GM11168 (cell line): ENCODE data around the gene HSPA1L.
"Not testable (repeated sequence)": the region's sequence is repeated elsewhere in the genome, so short reads cannot be mapped to it uniquely, and the experiment has no call there.

Experiments
- in situ Hi-C: fragments of 300-500 bp; cut with MboI; formaldehyde crosslinking; loops from one replicate; pipeline ENCODE4 v1.12.0; 2022; ENCODE audit warnings: low sequenced_read_pairs; ENCODE audit not compliant: unreplicated experiment

Gene HSPA1L

DNA sequence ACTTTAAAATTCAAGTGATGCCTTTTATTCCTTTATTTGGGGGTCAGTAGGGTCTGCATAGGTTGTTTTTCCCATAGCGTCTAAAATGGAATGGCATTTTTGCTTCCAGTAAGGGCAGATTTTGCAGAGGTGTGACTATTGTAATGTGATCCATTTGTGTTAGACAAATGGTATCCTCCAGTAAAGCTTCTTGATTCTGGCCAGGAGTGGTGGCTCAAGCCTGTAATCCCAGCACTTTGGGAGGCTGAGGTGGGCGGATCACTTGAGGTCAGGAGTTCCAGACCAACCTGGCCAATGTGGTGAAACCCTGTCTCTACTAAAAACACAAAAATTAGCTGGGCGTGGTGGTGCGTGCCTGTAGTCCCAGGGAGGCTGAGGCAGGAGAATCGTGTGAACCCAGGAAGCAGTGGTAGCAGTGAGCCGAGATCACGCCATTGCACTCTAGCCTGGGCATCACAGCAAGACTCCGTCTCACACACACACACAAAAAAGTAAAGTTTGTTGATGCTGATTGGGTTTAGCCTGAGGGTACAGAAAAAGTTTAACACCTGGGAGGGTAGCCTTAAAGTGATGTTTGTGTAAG, 2.9 kb upstream of the HSPA1L start:
- in situ Hi-C loops = not testable (repeated sequence)

DNA sequence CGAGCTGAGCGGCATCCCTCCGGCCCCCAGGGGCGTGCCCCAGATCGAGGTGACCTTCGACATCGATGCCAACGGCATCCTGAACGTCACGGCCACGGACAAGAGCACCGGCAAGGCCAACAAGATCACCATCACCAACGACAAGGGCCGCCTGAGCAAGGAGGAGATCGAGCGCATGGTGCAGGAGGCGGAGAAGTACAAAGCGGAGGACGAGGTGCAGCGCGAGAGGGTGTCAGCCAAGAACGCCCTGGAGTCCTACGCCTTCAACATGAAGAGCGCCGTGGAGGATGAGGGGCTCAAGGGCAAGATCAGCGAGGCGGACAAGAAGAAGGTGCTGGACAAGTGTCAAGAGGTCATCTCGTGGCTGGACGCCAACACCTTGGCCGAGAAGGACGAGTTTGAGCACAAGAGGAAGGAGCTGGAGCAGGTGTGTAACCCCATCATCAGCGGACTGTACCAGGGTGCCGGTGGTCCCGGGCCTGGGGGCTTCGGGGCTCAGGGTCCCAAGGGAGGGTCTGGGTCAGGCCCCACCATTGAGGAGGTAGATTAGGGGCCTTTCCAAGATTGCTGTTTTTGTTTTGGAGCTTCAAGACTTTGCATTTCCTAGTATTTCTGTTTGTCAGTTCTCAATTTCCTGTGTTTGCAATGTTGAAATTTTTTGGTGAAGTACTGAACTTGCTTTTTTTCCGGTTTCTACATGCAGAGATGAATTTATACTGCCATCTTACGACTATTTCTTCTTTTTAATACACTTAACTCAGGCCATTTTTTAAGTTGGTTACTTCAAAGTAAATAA, 2.2 kb upstream of the HSPA1L start:
- in situ Hi-C loops = not testable (repeated sequence)

DNA sequence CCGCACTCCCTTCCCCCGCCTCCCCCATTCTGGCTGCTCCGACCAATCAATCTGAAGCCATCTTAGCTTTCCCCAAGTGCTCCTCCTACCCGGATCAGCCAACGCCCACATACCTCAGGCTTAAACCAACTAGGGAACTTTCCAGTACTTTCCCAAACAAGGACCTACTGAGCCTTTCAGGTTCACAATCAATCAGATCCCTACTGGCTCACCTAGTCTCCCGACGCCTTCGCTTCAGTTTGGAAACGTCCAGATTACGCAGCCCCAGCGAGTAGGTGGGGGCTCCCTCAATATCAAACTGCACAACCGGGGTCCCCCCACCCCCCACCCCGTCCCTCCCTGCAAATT, 432 bp downstream of the HSPA1L start:
- in situ Hi-C loops = no loop called here

DNA sequence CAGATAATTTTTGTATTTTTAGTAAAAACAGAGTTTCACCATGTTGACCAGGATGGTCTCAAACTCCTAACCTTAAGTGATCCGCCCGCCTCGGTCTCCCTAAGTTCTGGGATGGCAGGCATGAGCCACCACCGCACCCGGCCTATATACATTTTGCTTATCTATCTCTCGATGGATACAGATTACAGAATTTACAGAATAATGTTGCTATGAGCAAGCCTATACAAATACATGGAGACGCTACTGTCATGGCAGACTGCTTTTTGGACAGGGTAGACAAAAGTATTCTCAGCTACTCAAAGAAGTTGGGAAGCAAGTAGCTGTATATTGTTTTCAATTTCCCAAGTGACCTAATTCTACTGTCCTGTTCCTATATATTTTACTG, 1.6 kb downstream of the HSPA1L start:
- in situ Hi-C loops = no loop called here

DNA sequence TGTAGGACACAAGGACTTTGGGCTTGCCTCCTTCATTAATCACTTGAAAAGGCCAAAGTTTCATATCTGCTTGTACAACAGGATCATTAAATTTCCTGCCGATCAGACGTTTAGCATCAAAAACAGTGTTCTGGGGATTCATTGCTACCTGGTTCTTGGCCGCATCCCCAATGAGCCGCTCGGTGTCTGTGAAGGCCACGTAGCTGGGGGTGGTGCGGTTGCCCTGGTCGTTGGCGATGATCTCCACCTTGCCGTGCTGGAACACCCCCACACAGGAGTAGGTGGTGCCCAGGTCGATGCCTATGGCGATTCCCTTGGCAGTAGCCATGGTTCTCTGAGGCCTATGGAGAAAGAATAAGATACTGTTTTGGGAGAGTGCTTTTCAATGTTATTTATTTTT, 3.4 kb downstream of the HSPA1L start:
- in situ Hi-C loops = no loop called here

DNA sequence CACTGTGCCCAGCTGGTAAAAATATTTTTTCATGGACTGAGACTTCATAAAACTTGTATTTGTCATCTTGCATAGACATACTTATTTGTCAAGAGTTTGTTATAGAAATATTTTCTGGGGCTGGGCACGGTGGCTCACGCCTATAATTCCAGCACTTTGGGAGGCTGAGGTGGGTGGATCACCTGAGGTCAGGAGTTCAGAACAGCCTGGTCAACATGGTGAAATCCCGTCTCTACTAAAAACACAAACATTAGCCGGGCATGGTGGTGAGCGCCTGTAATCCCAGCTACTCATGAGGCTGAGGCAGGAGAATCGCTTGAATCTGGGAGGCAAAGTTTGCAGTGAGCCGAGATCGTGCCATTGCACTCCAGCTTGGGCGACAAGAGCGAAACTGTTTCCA, 6.5 kb downstream of the HSPA1L start:
- in situ Hi-C loops = not testable (repeated sequence)

DNA sequence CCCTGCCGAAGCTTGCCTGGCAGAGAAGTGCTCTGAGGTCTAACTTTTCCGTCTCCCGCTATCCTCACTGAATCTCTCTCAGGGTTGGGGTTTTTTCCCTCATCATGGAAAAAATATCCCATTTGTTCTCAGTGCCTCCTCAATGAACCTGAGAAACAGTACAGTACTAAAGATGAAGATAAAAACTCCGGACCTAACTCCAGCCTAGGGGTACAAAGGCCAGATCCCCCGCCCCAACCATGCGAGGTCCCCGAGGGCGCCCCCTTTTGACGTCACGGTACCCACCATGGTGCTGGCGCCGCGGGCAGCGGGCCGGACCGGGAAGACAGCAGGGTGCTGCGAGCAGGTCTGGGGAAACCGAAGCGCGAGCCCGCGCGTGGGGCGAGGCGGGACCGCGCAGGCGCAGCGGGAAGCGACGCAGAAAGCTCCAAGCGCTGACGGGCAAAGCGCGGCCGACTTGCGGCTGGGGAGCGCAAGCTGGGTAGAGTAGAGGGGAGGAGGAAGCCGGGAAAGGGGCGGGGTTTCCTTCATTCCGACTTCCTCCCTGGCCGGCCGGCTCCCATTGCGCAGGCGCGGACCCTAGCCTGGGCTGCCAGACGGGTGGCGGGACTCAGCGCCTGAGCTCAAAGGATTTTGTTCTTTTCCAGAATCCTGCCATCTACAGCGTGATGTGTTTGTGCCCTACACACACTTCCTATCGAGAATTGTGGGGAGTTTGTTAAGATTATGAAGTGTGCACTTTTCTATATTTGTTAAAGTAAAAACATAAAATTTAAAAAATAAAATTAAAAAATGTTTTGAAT, 8.4 kb downstream of the HSPA1L start, which contains the start of gene LSM2:
Gene LSM2 (minus strand): TSS at position 497 of the 803 bp plus-strand sequence. CDS start 209 bp downstream, at position 288.
- in situ Hi-C loops = no loop called here

DNA sequence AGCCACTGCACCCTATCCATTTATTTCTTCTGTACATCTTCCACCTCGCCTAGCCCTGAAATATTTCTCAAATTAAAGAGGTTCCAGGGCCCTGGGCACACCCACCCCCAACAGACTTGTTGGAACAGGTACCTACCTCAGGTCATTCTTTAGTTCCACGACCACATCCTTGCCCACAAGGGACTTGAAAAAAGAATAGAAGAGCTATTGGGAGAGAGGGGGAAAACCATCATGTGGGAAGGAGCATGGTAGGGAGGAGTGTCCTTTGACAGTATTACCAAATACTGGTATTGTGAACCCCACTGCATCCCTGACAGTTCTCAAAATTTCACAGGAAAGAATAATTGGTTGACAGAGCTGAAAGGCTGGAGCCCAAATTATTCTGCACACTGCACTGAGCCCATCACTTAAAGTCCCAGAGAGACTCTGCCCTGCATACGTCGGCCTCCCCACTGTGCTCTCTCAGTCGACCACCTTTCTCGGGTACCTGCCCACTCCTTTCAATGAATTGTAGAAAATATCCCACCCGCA, 9.1 kb downstream of the HSPA1L start:
- in situ Hi-C loops = no loop called here

DNA sequence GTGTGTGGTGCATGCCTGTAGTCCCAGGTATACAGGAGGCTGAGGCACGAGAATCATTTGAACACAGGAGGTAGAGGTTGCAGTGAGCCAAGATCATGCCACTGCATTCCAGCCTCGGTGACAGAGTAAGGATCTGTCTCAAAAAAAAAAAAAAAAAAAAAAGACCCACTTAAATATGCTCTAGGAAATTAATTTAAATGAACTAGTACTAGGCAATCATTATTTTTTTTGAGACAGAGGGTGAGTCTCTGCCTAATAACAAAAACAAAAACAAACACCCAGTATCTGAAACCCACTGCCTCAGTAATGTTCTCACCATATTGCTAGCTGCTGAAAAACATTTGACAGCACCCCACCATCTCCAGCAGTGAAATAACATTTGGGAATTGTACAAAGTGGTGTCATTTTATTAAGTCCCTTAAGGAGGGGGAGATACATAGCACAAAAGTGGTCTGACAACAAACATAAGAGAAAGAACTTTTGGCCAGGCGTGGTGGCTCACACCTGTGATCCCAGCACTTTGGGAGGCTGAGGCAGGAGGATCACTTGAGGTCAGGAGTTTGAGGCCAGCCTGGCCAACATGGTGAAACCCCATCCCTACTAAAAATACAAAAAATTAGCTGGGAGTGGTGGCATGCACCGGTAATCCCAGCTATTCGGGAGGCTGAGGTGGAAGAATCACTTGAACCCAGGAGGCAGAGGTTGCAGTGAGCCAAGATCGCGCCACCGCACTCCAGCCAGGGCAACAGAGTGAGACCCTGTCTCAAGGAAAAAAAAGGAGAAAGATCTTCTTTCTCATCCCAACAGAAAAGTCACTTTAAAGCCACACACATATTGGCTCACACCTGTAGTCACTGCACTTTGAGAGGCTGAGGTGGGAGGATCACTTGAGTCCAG, 13.8 kb downstream of the HSPA1L start:
- in situ Hi-C loops = not testable (repeated sequence)

DNA sequence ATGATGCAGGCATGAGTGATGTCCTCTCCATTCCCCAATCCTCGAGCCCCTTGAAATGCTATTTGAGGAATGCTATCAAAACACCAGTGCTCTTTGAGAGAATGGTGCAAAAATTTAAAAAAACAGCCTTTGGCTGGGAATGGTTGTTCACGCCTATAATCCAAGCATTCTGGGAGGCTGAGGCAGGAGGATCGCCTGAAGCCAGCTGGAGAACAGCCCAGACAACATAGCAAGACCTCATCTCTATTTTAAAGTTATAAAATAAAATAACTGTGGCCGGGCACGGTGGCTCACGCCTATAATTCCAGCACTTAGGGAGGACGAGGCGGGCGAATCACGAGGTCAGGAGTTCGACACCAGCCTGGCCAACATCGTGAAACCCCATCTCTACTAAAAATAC, 15.3 kb downstream of the HSPA1L start:
- in situ Hi-C loops = no loop called here

DNA sequence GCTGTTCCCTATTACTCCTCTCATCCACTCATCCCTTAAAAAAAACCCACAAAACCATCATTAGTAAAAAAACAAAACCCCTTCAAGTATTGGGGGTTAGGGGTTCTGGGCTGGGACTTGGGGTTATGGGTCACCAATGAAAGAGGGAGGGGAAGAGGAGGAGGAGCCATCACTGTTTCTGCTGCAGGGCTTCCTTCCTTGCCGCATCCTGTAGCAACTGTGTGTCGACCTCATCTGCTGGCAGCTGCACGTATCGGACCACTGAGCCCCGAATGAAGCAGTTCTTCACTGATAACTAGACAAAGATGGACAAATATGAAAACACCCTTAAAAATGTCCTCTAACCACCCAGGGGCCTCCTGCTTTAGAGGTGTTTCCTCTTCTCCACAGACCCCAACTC, 17.5 kb downstream of the HSPA1L start:
- in situ Hi-C loops = no loop called here

DNA sequence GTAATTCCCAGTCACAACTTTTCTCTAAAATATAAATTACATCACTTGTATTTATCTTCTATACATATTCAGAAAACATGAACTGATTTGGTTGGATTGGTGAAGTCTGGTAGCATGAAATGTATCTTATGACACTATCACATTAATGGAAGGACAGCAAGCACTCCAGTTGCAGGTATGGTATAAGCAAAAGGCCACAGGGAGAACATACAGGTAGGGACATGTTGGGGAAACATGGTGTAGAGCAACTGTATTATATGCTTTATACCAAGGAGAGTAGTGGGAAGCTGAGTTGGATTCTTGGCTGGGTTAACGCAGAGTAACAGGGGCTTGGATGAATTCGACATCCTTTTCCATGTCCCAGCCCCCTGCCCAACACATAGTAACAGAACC, 18.1 kb downstream of the HSPA1L start:
- in situ Hi-C loops = no loop called here

DNA sequence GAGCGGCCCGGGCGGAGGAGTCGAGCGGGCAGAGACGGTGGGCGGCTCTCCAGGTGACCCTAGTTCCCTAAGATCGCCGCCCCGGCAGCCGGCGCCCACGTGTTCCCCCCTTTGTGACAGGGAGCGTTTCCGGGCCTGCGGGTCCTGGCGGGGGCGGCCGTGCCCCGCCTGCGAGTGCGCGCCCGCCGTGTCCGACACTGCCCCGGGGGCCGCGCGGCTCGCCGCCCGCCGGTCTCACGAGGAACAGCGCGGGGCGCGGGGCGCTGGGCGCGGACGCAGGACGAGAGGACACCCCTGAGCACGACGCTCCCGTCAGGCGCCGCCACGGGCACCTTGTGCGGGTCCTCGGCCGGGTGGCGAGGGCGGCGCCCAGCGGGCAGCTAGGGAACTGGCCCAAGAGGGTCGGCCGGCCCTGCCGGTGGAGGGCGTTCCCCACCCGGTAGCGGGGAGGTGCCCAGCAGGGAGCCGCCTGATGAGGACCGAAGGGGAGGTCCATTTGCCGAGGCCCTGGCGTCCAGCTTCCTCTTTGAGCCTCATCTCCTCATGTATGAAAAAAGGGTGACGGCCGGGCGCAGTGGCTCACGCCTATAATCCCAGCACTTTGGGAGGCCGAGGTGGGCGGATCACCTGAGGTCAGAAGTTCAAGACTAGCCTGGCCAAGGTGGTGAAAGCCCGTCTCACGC, 19.3 kb downstream of the HSPA1L start, which contains the start of gene VARS1:
Gene VARS1 (minus strand): TSS at position 137 of the 683 bp plus-strand sequence. CDS start 535 bp downstream, outside the sequence.
- in situ Hi-C loops = no loop called here

DNA sequence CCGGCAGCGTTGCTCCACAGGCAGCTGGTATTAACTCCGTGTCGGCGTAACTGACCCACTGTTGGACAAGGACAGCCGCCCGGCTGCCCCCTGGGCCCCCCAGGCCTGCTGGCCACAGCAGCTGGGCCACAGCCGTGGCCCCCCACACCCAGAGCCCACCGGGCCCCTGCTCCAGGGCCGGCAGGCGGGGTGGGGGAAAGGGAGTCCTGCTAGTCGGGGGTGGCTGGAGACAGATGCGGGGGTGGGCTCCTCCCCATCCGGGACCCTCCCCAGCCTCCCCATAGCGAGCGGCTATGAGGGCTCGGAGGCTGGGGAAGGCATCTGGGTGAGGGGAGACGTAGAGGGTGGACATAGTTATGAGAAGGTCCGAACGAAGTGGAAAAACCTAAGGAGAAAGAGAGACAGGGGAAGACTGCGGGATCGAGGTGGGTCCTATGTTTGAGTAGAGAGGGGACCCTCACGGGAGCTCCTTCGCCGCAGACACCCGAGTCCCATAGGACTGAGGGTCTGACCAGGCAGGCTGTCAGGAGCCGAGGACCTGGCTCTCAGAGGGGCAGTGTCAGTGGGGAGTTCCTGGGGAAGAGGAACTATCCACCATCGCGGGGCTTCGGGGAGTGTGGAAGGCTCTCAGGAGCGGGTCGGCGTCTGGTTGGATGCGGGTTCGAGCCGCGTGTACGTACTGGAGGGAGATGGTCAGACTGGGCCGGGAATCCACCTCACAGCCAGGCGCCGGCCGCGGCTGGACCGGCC, 20.0 kb downstream of the HSPA1L start:
- in situ Hi-C loops = no loop called here

DNA sequence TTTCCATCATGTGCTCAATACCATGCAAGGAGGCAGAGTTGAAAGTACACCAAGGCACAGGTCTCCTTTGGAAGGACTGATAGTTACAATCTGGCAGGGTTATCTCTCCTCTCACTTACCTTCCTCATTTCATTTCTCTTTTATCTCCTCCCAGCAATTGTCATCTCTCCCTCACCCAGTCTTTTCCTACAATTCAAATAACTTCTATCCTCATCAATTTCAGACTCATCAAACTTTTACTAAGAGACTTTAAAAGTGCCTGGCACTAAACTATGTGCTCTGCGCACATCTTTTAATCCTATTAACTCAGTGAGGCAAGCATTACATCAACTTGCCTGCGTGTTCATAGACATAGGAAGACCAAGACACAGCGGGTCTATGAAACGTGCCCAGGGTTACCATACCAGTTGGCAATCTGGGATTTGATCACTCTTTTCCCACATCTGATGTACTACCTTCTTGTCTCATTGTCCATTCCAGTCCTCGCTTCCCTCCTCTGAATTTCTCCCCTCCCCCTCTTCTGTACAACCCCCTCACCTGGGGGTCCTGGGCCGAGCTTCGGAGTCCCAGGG, 20.7 kb downstream of the HSPA1L start:
- in situ Hi-C loops = no loop called here

DNA sequence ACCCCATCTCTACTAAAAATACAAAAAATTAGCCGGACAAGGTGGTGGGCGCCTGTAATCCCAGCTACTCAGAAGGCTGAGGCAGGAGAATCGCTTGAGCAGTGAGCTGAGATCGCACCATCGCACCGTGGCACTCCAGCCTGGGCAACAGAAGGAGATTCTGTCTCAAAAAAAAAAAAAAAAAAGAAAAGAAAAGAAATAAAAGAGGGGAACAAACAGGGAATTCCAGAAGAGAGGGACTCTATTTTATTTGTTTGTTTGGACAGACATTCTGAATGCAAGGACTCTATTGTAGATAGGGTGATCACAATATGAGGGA, 21.2 kb downstream of the HSPA1L start:
- in situ Hi-C loops = not testable (repeated sequence)

DNA sequence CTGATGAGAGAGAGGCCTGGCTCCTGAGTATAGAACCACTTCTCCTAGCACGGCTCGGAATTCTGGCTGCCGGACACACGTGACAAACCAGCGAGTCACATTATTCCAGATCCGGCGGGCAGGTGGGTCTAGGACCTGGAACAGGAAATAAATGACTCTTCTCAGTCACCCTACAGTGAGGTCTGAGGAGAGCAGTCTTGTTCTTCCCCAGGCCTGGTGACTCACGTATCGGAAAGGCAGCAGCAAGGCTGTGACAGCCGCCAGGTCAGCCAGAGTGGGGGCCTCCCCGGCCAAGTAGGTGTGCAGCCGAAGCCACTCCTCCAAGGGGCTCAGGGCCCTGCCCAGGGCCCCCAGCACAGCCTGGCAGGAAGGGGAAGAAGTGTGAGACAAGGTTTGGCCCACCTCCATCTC, 22.3 kb downstream of the HSPA1L start:
- in situ Hi-C loops = no loop called here

DNA sequence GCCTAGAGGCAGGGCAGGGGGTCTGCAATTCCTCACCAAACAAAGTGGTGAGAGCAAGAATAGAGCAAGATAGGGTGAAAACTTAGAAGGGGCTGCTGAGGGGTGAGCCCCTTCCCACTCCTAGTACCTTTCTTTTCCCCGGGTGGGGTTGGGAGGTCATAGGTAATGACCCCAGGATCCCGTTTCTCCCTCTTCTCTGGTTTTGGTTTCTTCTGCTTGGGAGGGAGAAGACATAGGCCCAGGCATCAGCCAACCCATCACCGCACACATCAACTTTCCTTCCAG, 23.1 kb downstream of the HSPA1L start:
- in situ Hi-C loops = no loop called here
